Fibroblast of skin of scalp (primary cell): ENCODE data around the gene BTBD17.

Source experiments
- DNase-seq: peaks from one replicate; pipeline ENCODE4 v3.0.0-alpha.2; 2013

The BTBD17 gene

GRCh38 chr17:74334393-74335039 lies 27.2 kb downstream of the BTBD17 start:
- no peak for DNase-seq

GRCh38 chr17:74332763-74333283 lies 28.8 kb downstream of the BTBD17 start:
- DNase-seq: no peak

- DNase-seq: no peak
Measured at GRCh38 chr17:74332017-74332650, 29.5 kb downstream of the BTBD17 start.

- no peak for DNase-seq
Measured at GRCh38 chr17:74330446-74330845, 31.2 kb downstream of the BTBD17 start.

- no peak for DNase-seq
Measured at GRCh38 chr17:74329378-74329777, 32.3 kb downstream of the BTBD17 start.

GRCh38 chr17:74328487-74328886 lies 33.2 kb downstream of the BTBD17 start:
- DNase-seq: no peak

- DNase-seq: no peak
Measured at GRCh38 chr17:74326506-74326905, 35.2 kb downstream of the BTBD17 start.

- peak; percentile 5 for DNase-seq
Measured at GRCh38 chr17:74325743-74326379, 35.8 kb downstream of the BTBD17 start, which contains the start of gene KIF19. Gene KIF19, plus strand, starts transcription at chr17:74326226. Its CDS starts 124 bp downstream, at chr17:74326350.

GRCh38 chr17:74325376-74325742 lies 36.3 kb downstream of the BTBD17 start:
- no peak for DNase-seq

GRCh38 chr17:74324521-74324920 lies 37.1 kb downstream of the BTBD17 start:
- no peak for DNase-seq

- no peak for DNase-seq
Measured at GRCh38 chr17:74318391-74318790, 43.3 kb downstream of the BTBD17 start.

GRCh38 chr17:74317071-74317470 lies 44.6 kb downstream of the BTBD17 start:
- no peak for DNase-seq

- DNase-seq: no peak
Measured at GRCh38 chr17:74316220-74316619, 45.4 kb downstream of the BTBD17 start.

- DNase-seq: no peak
Measured at GRCh38 chr17:74314877-74315276, 46.8 kb downstream of the BTBD17 start.

- DNase-seq: no peak
Measured at GRCh38 chr17:74309902-74310301, 51.8 kb downstream of the BTBD17 start.

- no peak for DNase-seq
Measured at GRCh38 chr17:74307984-74308773, 53.5 kb downstream of the BTBD17 start.
